PFSK-1 (cell line): ENCODE measurements around the gene SMCO4.

Experiments used
- POLR2AphosphoS5 ChIP-seq: IDR thresholded peaks from 2 replicates; pipeline ENCODE4 v1.6.1; 2012; ENCODE audit warnings: low read depth, mild to moderate bottlenecking, control low read depth, low read length, moderate library complexity
- TF ChIP-seq, protein P1 (sequence below), 2 experiments: IDR thresholded peaks; 2 replicates each; pipeline versions ENCODE4 v1.6.1 to v1.8.0; 2011 to 2012; ENCODE audit warnings: low read depth in 2 of 2, low read length in 2 of 2, control low read depth in 1 of 2, inconsistent platforms in 1 of 2, mild to moderate bottlenecking in 1 of 2, moderate library complexity in 1 of 2; ENCODE audit not compliant: insufficient read depth in 1 of 2

DNA sequence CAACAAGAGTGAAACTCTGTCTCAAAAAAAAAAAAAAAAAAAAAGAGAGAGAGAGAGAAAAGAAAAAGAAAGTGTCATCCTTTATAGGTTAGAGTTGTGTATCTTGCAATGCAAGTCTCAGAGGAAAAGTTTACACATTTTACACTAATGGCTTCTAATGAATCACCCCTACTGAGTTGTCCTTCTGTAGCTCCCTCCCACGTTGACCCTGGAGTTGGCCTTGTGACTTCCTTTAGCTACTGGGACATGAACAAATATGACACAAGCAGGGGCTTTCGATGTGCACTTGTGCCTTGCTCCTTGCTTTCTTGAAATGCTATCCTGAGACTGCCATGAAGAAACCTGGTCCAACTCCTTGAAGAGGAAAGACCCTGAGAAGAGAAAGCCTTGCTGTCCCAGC is 2.4 kb upstream of the SMCO4 start:
- TF ChIP-seq POLR2AphosphoS5: no peak
- TF ChIP-seq, protein P1, sequence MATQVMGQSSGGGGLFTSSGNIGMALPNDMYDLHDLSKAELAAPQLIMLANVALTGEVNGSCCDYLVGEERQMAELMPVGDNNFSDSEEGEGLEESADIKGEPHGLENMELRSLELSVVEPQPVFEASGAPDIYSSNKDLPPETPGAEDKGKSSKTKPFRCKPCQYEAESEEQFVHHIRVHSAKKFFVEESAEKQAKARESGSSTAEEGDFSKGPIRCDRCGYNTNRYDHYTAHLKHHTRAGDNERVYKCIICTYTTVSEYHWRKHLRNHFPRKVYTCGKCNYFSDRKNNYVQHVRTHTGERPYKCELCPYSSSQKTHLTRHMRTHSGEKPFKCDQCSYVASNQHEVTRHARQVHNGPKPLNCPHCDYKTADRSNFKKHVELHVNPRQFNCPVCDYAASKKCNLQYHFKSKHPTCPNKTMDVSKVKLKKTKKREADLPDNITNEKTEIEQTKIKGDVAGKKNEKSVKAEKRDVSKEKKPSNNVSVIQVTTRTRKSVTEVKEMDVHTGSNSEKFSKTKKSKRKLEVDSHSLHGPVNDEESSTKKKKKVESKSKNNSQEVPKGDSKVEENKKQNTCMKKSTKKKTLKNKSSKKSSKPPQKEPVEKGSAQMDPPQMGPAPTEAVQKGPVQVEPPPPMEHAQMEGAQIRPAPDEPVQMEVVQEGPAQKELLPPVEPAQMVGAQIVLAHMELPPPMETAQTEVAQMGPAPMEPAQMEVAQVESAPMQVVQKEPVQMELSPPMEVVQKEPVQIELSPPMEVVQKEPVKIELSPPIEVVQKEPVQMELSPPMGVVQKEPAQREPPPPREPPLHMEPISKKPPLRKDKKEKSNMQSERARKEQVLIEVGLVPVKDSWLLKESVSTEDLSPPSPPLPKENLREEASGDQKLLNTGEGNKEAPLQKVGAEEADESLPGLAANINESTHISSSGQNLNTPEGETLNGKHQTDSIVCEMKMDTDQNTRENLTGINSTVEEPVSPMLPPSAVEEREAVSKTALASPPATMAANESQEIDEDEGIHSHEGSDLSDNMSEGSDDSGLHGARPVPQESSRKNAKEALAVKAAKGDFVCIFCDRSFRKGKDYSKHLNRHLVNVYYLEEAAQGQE (IDR thresholded peaks at IDR 0.05; ENCODE audit: insufficient read depth in 1 of 2, low read depth in 2 of 2, low read length in 2 of 2): no peak
